Measurements from ENCODE around the gene GPC1. TPM values are rescaled to one million over a fixed set of nuclear protein-coding genes. Genes with fewer than 3 reads are reported as not detected.

Gene GPC1
- total RNA-seq, 1 donor from 2014 or later, result 155 TPM

DNA sequence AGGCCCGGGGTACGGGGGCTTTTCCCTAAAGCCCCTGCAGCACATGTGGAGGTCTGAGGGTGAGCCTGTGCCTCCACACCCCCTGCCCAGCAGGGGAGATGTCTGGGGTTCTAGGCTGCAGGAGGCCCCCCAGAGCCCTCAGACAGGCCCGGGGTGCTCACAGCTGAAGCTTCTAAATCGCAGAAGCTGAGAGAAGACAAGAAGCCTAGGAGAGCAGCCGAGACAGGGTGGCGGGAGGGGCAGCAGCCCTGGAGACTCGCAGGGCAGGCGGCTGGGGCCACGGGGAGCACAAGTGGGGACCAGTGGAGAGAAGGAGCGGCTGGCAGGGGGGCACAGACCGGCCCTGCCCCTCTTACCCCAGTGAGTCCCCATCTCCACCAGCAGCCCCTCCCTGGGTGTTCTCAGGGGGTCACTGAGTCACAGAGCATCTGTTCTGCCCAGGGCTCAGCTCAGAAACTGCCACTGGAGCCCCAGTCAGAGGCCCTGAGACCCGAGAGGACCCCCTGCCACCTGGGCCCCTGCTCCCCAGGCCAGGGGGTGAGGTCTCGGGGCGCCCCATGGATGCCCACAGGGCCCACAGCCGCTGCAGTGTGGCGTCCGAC lies 26.1 kb downstream of the GPC1 start:
- H3K27me3 Mint-ChIP-seq (ENCODE audit: unreplicated experiment), result peaks cover 25% of the 10 kb centered on the region
- H3K4me3 Mint-ChIP-seq (ENCODE audit: unreplicated experiment), result no peak overlapping the region
- DNase-seq, result no peak
- H3K27ac Mint-ChIP-seq (ENCODE audit: unreplicated experiment), result no peak overlapping the region
- peaks cover 17% of the 10 kb centered on the region for H3K9me3 Mint-ChIP-seq (ENCODE audit: unreplicated experiment)
- H3K4me1 Mint-ChIP-seq (ENCODE audit: low read depth, unreplicated experiment), result peaks cover 3% of the 10 kb centered on the region
- no peaks in the 10 kb centered on the region for H3K36me3 Mint-ChIP-seq (ENCODE audit: unreplicated experiment)
- TF ChIP-seq, protein P1, sequence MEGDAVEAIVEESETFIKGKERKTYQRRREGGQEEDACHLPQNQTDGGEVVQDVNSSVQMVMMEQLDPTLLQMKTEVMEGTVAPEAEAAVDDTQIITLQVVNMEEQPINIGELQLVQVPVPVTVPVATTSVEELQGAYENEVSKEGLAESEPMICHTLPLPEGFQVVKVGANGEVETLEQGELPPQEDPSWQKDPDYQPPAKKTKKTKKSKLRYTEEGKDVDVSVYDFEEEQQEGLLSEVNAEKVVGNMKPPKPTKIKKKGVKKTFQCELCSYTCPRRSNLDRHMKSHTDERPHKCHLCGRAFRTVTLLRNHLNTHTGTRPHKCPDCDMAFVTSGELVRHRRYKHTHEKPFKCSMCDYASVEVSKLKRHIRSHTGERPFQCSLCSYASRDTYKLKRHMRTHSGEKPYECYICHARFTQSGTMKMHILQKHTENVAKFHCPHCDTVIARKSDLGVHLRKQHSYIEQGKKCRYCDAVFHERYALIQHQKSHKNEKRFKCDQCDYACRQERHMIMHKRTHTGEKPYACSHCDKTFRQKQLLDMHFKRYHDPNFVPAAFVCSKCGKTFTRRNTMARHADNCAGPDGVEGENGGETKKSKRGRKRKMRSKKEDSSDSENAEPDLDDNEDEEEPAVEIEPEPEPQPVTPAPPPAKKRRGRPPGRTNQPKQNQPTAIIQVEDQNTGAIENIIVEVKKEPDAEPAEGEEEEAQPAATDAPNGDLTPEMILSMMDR (IDR thresholded peaks at IDR 0.05; ENCODE audit: partially characterized antibody, unreplicated experiment), result no peak

DNA sequence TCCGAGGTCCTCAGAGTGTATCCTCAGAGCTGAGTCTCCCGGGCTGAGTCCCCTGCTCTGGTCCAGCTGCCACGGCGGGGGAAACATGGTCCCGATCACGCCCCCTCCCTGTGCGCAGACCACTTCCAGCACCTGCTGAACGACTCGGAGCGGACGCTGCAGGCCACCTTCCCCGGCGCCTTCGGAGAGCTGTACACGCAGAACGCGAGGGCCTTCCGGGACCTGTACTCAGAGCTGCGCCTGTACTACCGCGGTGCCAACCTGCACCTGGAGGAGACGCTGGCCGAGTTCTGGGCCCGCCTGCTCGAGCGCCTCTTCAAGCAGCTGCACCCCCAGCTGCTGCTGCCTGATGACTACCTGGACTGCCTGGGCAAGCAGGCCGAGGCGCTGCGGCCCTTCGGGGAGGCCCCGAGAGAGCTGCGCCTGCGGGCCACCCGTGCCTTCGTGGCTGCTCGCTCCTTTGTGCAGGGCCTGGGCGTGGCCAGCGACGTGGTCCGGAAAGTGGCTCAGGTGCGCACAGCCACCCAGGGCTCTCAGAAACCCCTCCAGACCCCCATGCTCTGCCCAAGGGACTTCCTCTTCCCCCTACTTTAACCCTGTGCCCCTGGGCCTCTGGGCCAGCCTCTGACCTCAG lies 26.7 kb downstream of the GPC1 start:
- no peak overlapping the region for H3K4me3 Mint-ChIP-seq (ENCODE audit: unreplicated experiment)
- peak; percentile 19 for DNase-seq
- TF ChIP-seq, protein P1 (IDR thresholded peaks at IDR 0.05; ENCODE audit: partially characterized antibody, unreplicated experiment), result no peak
- no peak overlapping the region for H3K27ac Mint-ChIP-seq (ENCODE audit: unreplicated experiment)
- H3K9me3 Mint-ChIP-seq (ENCODE audit: unreplicated experiment), result peaks cover 17% of the 10 kb centered on the region
- H3K4me1 Mint-ChIP-seq (ENCODE audit: low read depth, unreplicated experiment), result peaks cover 3% of the 10 kb centered on the region
- H3K27me3 Mint-ChIP-seq (ENCODE audit: unreplicated experiment), result peaks cover 25% of the 10 kb centered on the region
- no peaks in the 10 kb centered on the region for H3K36me3 Mint-ChIP-seq (ENCODE audit: unreplicated experiment)

DNA sequence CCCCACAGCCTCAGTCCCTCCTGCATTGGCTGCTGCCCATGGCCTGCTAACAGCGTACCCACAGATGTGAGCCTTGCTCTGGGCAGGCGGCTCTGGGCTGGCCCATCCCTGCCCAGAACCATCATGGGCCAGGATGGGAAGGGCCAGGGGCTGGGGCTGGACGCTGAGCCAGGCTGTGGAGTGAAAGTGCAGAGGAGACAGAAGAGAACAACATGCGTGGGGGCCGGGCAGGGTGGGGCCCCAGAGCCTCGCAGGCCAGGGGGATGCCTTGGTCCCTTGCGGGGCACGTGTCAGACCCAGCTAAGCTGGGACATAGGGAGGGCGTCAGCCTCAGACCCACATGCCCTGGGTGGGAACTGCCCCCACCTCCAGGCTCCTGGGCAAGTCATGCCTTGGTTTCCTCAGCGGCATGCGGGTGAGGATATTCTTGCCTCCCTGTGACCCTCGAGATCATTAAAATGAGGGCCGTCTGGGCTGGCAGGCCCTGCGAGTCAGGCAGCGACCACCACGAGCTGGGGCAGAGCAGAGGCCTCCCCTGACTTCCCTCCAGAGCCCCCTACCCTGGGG lies 27.3 kb downstream of the GPC1 start:
- TF ChIP-seq, protein P1 (IDR thresholded peaks at IDR 0.05; ENCODE audit: partially characterized antibody, unreplicated experiment), result no peak
- Mint-ChIP-seq H3K27me3 (ENCODE audit: unreplicated experiment) (peaks cover 23% of the 10 kb centered on the region), H3K4me1 (ENCODE audit: low read depth, unreplicated experiment) (peaks cover 3% of the 10 kb centered on the region), H3K27ac (ENCODE audit: unreplicated experiment) (no peak overlapping the region), H3K4me3 (ENCODE audit: unreplicated experiment) (no peak overlapping the region), H3K9me3 (ENCODE audit: unreplicated experiment) (peaks cover 17% of the 10 kb centered on the region), H3K36me3 (ENCODE audit: unreplicated experiment) (no peaks in the 10 kb centered on the region)
- DNase-seq, result no peak

DNA sequence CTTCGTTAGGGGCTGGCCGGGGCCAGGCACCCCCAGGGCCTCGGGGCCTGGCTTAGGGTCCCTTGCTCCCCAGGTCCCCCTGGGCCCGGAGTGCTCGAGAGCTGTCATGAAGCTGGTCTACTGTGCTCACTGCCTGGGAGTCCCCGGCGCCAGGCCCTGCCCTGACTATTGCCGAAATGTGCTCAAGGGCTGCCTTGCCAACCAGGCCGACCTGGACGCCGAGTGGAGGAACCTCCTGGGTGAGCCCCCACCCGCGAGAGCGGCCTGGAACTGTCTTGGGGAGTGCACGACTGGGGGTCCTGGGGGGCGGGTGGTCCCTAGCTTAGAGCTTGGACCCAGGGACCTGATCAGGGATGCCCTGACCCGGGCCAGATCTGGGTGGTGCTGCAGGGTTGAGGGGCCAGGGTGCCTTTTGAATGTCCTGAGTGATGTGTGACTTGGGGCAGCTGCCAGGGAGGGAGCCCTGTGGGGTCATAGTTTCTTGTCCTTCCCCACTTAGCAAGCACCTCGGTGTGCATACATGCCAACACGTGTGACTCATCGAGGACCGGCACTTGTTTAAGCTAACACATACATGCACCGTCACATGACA lies 27.9 kb downstream of the GPC1 start:
- H3K27me3 Mint-ChIP-seq (ENCODE audit: unreplicated experiment), result peaks cover 19% of the 10 kb centered on the region
- no peak overlapping the region for H3K4me3 Mint-ChIP-seq (ENCODE audit: unreplicated experiment)
- H3K9me3 Mint-ChIP-seq (ENCODE audit: unreplicated experiment), result peaks cover 14% of the 10 kb centered on the region
- no peaks in the 10 kb centered on the region for H3K4me1 Mint-ChIP-seq (ENCODE audit: low read depth, unreplicated experiment)
- TF ChIP-seq, protein P1 (IDR thresholded peaks at IDR 0.05; ENCODE audit: partially characterized antibody, unreplicated experiment), result no peak
- peak; percentile 18 for DNase-seq
- no peaks in the 10 kb centered on the region for H3K36me3 Mint-ChIP-seq (ENCODE audit: unreplicated experiment)
- H3K27ac Mint-ChIP-seq (ENCODE audit: unreplicated experiment), result no peak overlapping the region
